Uterus (tissue), 2 donors: ENCODE results near the gene GPR156.

ENCODE experiments used
- POLR2A ChIP-seq, 2 donors: fragments of 450-650 bp; IDR thresholded peaks; one replicate each; pipeline ENCODE4 v1.6.1; 2016; ENCODE audit warnings: antibody characterized with exemption in 2 of 2, mild to moderate bottlenecking in 1 of 2, moderate library complexity in 1 of 2
- TF ChIP-seq, protein P1 (sequence below), 4 experiments: fragments of 200-600 bp in 2 of 4; fragments of 450-650 bp in 2 of 4; sonication (generic) in 2 of 4; IDR thresholded peaks; one replicate each; pipeline ENCODE4 v1.5.1; 2016 to 2019; ENCODE audit warnings: antibody characterized with exemption in 4 of 4, mild to moderate bottlenecking in 2 of 4, moderate library complexity in 1 of 4

DNA sequence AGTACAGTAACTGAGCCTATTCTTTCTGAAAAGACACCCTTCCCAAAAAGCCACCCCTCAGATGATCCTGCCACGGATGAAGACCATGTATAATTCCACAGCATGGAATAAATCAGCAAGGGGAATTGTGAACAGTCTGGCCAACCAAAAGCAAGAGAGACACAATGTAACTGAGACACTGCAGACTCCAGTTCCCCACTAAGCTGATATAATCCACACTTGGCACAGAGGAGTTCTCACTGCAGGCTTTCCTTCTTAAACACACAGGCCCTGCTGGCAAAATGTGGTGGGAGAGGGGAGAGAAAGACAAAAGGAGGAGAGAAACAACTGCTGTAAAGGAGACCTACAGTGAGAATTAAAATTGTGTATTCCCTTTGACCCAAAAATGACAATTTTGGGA is 12.7 kb downstream of the GPR156 start:
- TF ChIP-seq, protein P1, sequence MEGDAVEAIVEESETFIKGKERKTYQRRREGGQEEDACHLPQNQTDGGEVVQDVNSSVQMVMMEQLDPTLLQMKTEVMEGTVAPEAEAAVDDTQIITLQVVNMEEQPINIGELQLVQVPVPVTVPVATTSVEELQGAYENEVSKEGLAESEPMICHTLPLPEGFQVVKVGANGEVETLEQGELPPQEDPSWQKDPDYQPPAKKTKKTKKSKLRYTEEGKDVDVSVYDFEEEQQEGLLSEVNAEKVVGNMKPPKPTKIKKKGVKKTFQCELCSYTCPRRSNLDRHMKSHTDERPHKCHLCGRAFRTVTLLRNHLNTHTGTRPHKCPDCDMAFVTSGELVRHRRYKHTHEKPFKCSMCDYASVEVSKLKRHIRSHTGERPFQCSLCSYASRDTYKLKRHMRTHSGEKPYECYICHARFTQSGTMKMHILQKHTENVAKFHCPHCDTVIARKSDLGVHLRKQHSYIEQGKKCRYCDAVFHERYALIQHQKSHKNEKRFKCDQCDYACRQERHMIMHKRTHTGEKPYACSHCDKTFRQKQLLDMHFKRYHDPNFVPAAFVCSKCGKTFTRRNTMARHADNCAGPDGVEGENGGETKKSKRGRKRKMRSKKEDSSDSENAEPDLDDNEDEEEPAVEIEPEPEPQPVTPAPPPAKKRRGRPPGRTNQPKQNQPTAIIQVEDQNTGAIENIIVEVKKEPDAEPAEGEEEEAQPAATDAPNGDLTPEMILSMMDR (IDR thresholded peaks at IDR 0.05) = no peak
- TF ChIP-seq POLR2A (IDR thresholded peaks at IDR 0.05) = no peak
